ENCODE measurements around the gene DEK.

DEK gene

GRCh38 chr6:18293076-18293904 lies 29.0 kb upstream of the DEK start:
- no peak for TF ChIP-seq SUZ12 (IDR thresholded peaks at IDR 0.05; ENCODE audit: extremely low read depth, insufficient read depth, insufficient read length)
- no peak for TF ChIP-seq YY1 (IDR thresholded peaks at IDR 0.05; ENCODE audit: insufficient read depth, insufficient read length)
- no peak for TF ChIP-seq ZNF274 (IDR thresholded peaks at IDR 0.05; ENCODE audit: low read depth, low read length)
- Histone ChIP-seq H3K27me3 (ENCODE audit: insufficient read depth, insufficient read length) (no peaks in the 10 kb centered on the region), H3K4me3 (ENCODE audit: insufficient read length, low read depth) (no peak overlapping the region), H3K36me3 (ENCODE audit: insufficient read depth, insufficient read length, low read length) (no peaks in the 10 kb centered on the region), H3K9me3 (ENCODE audit: insufficient read depth, low read length) (no peaks in the 10 kb centered on the region), H3K9ac (ENCODE audit: insufficient read length, low read depth) (no peak overlapping the region), H3K4me1 (ENCODE audit: insufficient read depth, insufficient read length) (peaks cover 2% of the 10 kb centered on the region)
- no peak for DNase-seq (ENCODE audit: low read depth, low spot score)

DNA sequence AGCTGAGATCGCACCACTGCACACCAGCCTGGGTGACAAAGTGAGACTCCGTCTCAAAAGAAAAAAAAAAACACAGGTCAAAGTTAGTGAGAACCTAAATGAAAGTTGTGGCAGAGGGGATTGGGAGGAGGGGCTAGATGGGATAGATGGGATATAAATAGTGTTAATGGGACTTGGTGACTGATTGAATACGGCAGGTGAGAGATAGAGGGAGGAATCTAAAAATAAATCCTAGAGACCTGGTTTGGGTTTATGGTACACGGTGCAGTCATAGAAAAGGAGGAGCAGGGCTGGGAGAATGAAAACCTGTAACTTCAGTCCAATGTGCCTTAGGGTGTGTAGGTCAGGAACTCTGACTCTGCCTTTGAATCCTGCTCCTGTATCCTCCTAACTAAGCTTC lies 25.0 kb upstream of the DEK start:
- no peak overlapping the region for H3K9ac ChIP-seq (ENCODE audit: insufficient read length, low read depth)
- H3K4me1 ChIP-seq (ENCODE audit: insufficient read depth, insufficient read length) = no peaks in the 10 kb centered on the region
- no peaks in the 10 kb centered on the region for H3K27me3 ChIP-seq (ENCODE audit: insufficient read depth, insufficient read length)
- H3K4me3 ChIP-seq (ENCODE audit: insufficient read length, low read depth) = no peak overlapping the region
- no peaks in the 10 kb centered on the region for H3K9me3 ChIP-seq (ENCODE audit: insufficient read depth, low read length)
- H3K36me3 ChIP-seq (ENCODE audit: insufficient read depth, insufficient read length, low read length) = no peaks in the 10 kb centered on the region
- DNase-seq (ENCODE audit: low read depth, low spot score) = no peak
- TF ChIP-seq SUZ12 (IDR thresholded peaks at IDR 0.05; ENCODE audit: extremely low read depth, insufficient read depth, insufficient read length) (no peak), ZNF274 (IDR thresholded peaks at IDR 0.05; ENCODE audit: low read depth, low read length) (no peak), YY1 (IDR thresholded peaks at IDR 0.05; ENCODE audit: insufficient read depth, insufficient read length) (no peak)

DNA sequence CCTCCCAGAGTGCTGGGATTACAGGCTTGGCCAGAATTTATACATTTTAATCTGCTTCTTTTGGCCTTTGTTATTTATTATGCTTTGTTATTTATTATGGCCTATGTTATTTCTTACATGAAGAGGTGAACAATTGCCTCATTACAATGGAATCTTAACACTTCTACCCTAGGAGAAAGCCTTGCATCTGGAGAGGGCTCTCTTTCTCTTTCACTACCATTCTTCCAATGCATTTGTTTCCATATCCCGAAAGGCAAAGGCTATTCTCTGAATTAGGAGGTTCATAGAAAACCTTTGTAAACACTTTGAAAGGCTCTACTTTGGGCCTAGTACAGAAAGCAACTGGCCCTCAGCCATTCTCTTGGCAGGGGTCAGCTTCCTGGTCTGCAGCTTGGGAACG lies 19.9 kb upstream of the DEK start:
- no peak for DNase-seq (ENCODE audit: low read depth, low spot score)
- Histone ChIP-seq H3K4me3 (ENCODE audit: insufficient read length, low read depth) (no peak overlapping the region), H3K9me3 (ENCODE audit: insufficient read depth, low read length) (no peaks in the 10 kb centered on the region), H3K27me3 (ENCODE audit: insufficient read depth, insufficient read length) (peaks cover 4% of the 10 kb centered on the region), H3K4me1 (ENCODE audit: insufficient read depth, insufficient read length) (no peaks in the 10 kb centered on the region), H3K9ac (ENCODE audit: insufficient read length, low read depth) (no peak overlapping the region), H3K36me3 (ENCODE audit: insufficient read depth, insufficient read length, low read length) (no peaks in the 10 kb centered on the region)
- no peak for TF ChIP-seq YY1 (IDR thresholded peaks at IDR 0.05; ENCODE audit: insufficient read depth, insufficient read length)
- no peak for TF ChIP-seq SUZ12 (IDR thresholded peaks at IDR 0.05; ENCODE audit: extremely low read depth, insufficient read depth, insufficient read length)
- no peak for TF ChIP-seq ZNF274 (IDR thresholded peaks at IDR 0.05; ENCODE audit: low read depth, low read length)

DNA sequence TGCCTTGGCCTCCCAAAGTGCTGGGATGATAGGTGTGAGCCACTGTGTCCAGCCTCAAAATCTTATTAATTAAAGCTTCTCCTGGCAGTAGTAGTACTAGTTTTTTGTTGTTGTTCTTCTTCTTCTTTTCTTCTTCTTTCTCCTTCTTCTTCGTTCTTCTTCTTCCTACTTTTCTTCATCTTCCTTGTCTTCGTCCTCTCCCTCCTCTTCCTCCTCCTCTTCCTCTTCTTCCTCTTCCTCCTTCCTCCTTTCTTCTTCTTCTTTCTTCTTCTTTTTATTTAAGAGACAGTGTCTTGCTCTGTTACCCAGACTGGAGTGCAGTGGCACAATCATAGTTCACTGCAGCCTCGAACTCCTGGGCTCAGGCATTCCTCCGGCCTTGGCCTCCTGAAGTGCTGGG lies 17.2 kb upstream of the DEK start:
- H3K36me3 ChIP-seq (ENCODE audit: insufficient read depth, insufficient read length, low read length) = no peaks in the 10 kb centered on the region
- no peak for DNase-seq (ENCODE audit: low read depth, low spot score)
- no peak overlapping the region for H3K4me3 ChIP-seq (ENCODE audit: insufficient read length, low read depth)
- H3K9ac ChIP-seq (ENCODE audit: insufficient read length, low read depth) = no peak overlapping the region
- peaks cover 30% of the 10 kb centered on the region for H3K27me3 ChIP-seq (ENCODE audit: insufficient read depth, insufficient read length)
- H3K4me1 ChIP-seq (ENCODE audit: insufficient read depth, insufficient read length) = no peaks in the 10 kb centered on the region
- no peak for TF ChIP-seq SUZ12 (IDR thresholded peaks at IDR 0.05; ENCODE audit: extremely low read depth, insufficient read depth, insufficient read length)
- no peak for TF ChIP-seq ZNF274 (IDR thresholded peaks at IDR 0.05; ENCODE audit: low read depth, low read length)
- TF ChIP-seq YY1 (IDR thresholded peaks at IDR 0.05; ENCODE audit: insufficient read depth, insufficient read length) = no peak
- H3K9me3 ChIP-seq (ENCODE audit: insufficient read depth, low read length) = no peaks in the 10 kb centered on the region

DNA sequence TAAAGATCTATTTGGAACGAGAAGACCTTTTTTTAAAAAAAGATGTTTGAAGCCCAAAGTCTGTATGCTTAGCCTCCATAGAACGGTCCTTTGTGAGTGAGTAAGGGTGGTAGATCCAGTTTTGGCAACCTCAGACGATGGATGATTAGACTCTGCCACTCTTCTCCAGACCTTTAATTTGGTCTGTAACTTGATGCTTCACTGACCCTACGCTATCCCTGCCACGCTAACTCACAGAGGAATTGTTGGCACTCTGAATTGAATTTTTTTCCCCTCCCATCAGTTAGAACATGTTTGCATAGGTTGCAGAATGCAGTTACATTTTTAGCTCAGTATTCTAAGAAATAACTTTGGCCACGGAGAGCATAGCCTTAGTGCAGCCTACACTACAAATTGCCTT lies 15.8 kb upstream of the DEK start:
- H3K4me3 ChIP-seq (ENCODE audit: insufficient read length, low read depth) = no peak overlapping the region
- H3K4me1 ChIP-seq (ENCODE audit: insufficient read depth, insufficient read length) = no peaks in the 10 kb centered on the region
- no peaks in the 10 kb centered on the region for H3K9me3 ChIP-seq (ENCODE audit: insufficient read depth, low read length)
- H3K27me3 ChIP-seq (ENCODE audit: insufficient read depth, insufficient read length) = peaks cover 44% of the 10 kb centered on the region
- H3K9ac ChIP-seq (ENCODE audit: insufficient read length, low read depth) = no peak overlapping the region
- no peak for DNase-seq (ENCODE audit: low read depth, low spot score)
- no peak for TF ChIP-seq ZNF274 (IDR thresholded peaks at IDR 0.05; ENCODE audit: low read depth, low read length)
- no peak for TF ChIP-seq YY1 (IDR thresholded peaks at IDR 0.05; ENCODE audit: insufficient read depth, insufficient read length)
- TF ChIP-seq SUZ12 (IDR thresholded peaks at IDR 0.05; ENCODE audit: extremely low read depth, insufficient read depth, insufficient read length) = no peak
- no peaks in the 10 kb centered on the region for H3K36me3 ChIP-seq (ENCODE audit: insufficient read depth, insufficient read length, low read length)

GRCh38 chr6:18279422-18279821 lies 15.1 kb upstream of the DEK start:
- Histone ChIP-seq H3K36me3 (ENCODE audit: insufficient read depth, insufficient read length, low read length) (no peaks in the 10 kb centered on the region), H3K4me3 (ENCODE audit: insufficient read length, low read depth) (no peak overlapping the region), H3K27me3 (ENCODE audit: insufficient read depth, insufficient read length) (peaks cover 48% of the 10 kb centered on the region), H3K4me1 (ENCODE audit: insufficient read depth, insufficient read length) (no peaks in the 10 kb centered on the region), H3K9me3 (ENCODE audit: insufficient read depth, low read length) (no peaks in the 10 kb centered on the region), H3K9ac (ENCODE audit: insufficient read length, low read depth) (no peak overlapping the region)
- DNase-seq (ENCODE audit: low read depth, low spot score) = no peak
- TF ChIP-seq YY1 (IDR thresholded peaks at IDR 0.05; ENCODE audit: insufficient read depth, insufficient read length) (no peak), SUZ12 (IDR thresholded peaks at IDR 0.05; ENCODE audit: extremely low read depth, insufficient read depth, insufficient read length) (no peak), ZNF274 (IDR thresholded peaks at IDR 0.05; ENCODE audit: low read depth, low read length) (no peak)

- no peak for DNase-seq (ENCODE audit: low read depth, low spot score)
- Histone ChIP-seq H3K9me3 (ENCODE audit: insufficient read depth, low read length) (no peaks in the 10 kb centered on the region), H3K27me3 (ENCODE audit: insufficient read depth, insufficient read length) (peaks cover 48% of the 10 kb centered on the region), H3K4me3 (ENCODE audit: insufficient read length, low read depth) (peak overlapping the region; percentile 67), H3K9ac (ENCODE audit: insufficient read length, low read depth) (peak overlapping the region; percentile 77), H3K36me3 (ENCODE audit: insufficient read depth, insufficient read length, low read length) (no peaks in the 10 kb centered on the region), H3K4me1 (ENCODE audit: insufficient read depth, insufficient read length) (no peaks in the 10 kb centered on the region)
- TF ChIP-seq SUZ12 (IDR thresholded peaks at IDR 0.05; ENCODE audit: extremely low read depth, insufficient read depth, insufficient read length) = peak; percentile 74
- TF ChIP-seq ZNF274 (IDR thresholded peaks at IDR 0.05; ENCODE audit: low read depth, low read length) = no peak
- no peak for TF ChIP-seq YY1 (IDR thresholded peaks at IDR 0.05; ENCODE audit: insufficient read depth, insufficient read length)
These were observed 13.1 kb upstream of the DEK start for GRCh38 chr6:18277237-18278006.

Data from NT2/D1 (cell line).